Natural killer cell treated with Interleukin-12 subunit alpha and Interleukin-12 subunit beta and Interleukin-15 and Interleukin-18, amount 100 ng/mL, for 72 hours (primary cell): ENCODE results near the gene XIRP1. TPM values are rescaled to one million over a fixed set of nuclear protein-coding genes. Genes with fewer than 3 reads are reported as not detected.
A peak's percentile ranks its signal among the peaks of the same experiment; 100 is the strongest.
"Not testable (repeated sequence)": the region's sequence is repeated elsewhere in the genome, so short reads cannot be mapped to it uniquely, and the experiment has no call there.

Source experiments
- ATAC-seq, 2 donors: fragments of 150-1000 bp; cut with Tn5 transposase in 1 of 2; sonication (Bioruptor Pico), chemical (Tn5 transposase) in 1 of 2; 2 replicates each; pipeline ENCODE4 v1.10.0; 2021
- DNase-seq: peaks from one replicate; pipeline ENCODE4 v3.0.0; 2022; ENCODE audit warnings: low spot score
- H3K27ac Mint-ChIP-seq, 2 donors: 1 replicate in 1 of 2; 2 replicates in 1 of 2; pipeline ENCODE4 v1.8.0; 2022; ENCODE audit warnings: mixed read lengths in 2 of 2, mild to moderate bottlenecking in 1 of 2, moderate library complexity in 1 of 2
- H3K27me3 Mint-ChIP-seq, 2 donors: 1 replicate in 1 of 2; 2 replicates in 1 of 2; pipeline ENCODE4 v1.8.0; 2022; ENCODE audit warnings: mixed read lengths in 2 of 2
- H3K36me3 Mint-ChIP-seq: one replicate; pipeline ENCODE4 v1.8.0; 2022; ENCODE audit warnings: mixed read lengths
- H3K4me1 Mint-ChIP-seq, 2 donors: 1 replicate in 1 of 2; 2 replicates in 1 of 2; pipeline ENCODE4 v1.8.0; 2022; ENCODE audit warnings: low read depth in 2 of 2, mixed read lengths in 2 of 2, mild to moderate bottlenecking in 1 of 2
- H3K4me3 Mint-ChIP-seq: one replicate; pipeline ENCODE4 v1.8.0; 2022; ENCODE audit warnings: mixed read lengths
- H3K9me3 Mint-ChIP-seq: 2 replicates; pipeline ENCODE4 v1.8.0; 2022; ENCODE audit warnings: mixed read lengths
- total RNA-seq, 2 donors: library from RNA; stranded (reverse); gene quantifications; one replicate each; pipeline ENCODE4 v1.2.3, GENCODE V29; 2022

XIRP1 gene
- total RNA-seq, 2 donors from 2014 or later, result 0.22 to 0.43 TPM

DNA sequence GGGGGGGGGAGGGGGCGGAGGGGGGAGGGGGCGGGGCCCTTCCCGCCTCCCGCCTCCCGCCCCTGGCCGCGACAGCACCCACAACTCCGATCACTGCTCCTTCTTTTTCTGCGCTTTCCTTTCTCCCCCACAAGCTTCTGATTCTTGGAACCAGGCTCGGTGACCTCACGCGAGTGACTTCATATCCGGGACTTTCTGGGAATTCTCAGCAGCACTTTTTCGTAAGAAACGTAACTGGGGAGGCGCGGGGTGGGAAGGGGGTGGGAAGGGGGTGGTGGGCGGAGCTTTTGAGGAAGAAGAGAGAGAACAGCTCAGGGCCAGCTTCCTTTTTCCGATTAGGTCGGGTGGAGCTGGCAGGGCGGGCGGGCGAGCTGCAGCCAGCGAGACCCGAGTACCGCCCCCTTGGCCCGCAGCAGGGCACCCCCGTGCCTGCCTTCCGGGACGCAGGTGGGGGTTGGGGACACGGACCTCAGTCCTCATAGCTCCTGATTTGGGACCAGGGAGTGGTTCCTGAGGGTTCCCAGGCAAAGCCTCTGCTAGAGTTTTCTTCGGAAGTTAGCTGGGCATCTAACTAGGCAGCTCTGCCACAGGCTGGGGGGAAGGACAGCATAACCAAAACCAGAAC, 14.6 kb downstream of the XIRP1 start:
- H3K9me3 Mint-ChIP-seq, result no peaks in the 10 kb centered on the region
- H3K27me3 Mint-ChIP-seq, result peaks cover 0 to 3% of the 10 kb centered on the region in 2 donors
- no peaks in the 10 kb centered on the region for H3K36me3 Mint-ChIP-seq
- DNase-seq (peak; percentile 83), ATAC-seq (peak; percentile 79 to 84)
- peak overlapping the region; percentile 74 for H3K4me3 Mint-ChIP-seq
- peak overlapping the region; percentile 63 to 69 for H3K27ac Mint-ChIP-seq
- peaks cover 48 to 53% of the 10 kb centered on the region in 2 donors for H3K4me1 Mint-ChIP-seq

GRCh38 chr3:39176025-39176714, 16.2 kb downstream of the XIRP1 start:
- H3K4me1 Mint-ChIP-seq, result peaks cover 42 to 53% of the 10 kb centered on the region in 2 donors
- no peaks in the 10 kb centered on the region for H3K9me3 Mint-ChIP-seq
- H3K36me3 Mint-ChIP-seq, result no peaks in the 10 kb centered on the region
- H3K4me3 Mint-ChIP-seq, result no peak overlapping the region
- ATAC-seq, result no peak
- peaks cover 0 to 3% of the 10 kb centered on the region in 2 donors for H3K27me3 Mint-ChIP-seq
- no peak for DNase-seq
- peak overlapping the region; percentile 63 to 69 for H3K27ac Mint-ChIP-seq

- DNase-seq, result no peak
- no peaks in the 10 kb centered on the region for H3K36me3 Mint-ChIP-seq
- no peak for ATAC-seq
- H3K4me1 Mint-ChIP-seq, result peaks cover 21 to 30% of the 10 kb centered on the region in 2 donors
- H3K27me3 Mint-ChIP-seq, result no peaks in the 10 kb centered on the region
- peak overlapping the region in 1 of 2 donors; percentile 30 for H3K27ac Mint-ChIP-seq
- H3K9me3 Mint-ChIP-seq, result no peaks in the 10 kb centered on the region
- H3K4me3 Mint-ChIP-seq, result no peak overlapping the region
Measured at GRCh38 chr3:39173318-39174125, 18.9 kb downstream of the XIRP1 start.

DNA sequence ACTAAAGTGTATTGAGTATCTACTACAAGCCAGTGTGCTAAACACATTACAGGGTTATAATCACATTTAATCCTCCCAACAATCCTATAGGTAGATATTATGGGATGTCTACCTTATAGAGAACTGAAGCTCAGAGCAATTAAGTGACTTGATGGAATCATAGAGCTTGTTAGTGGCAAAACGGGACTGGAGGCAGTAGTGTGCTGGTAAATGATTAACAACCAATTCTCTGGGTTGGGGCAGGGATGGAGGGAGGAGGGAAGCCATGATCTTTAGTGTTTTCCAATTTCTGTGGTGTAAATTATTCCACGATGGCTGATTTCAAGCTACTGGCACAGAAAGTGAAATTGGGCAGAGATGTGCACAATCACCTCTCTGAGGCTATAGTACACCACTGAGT, 20.5 kb downstream of the XIRP1 start:
- H3K36me3 Mint-ChIP-seq, result no peaks in the 10 kb centered on the region

GRCh38 chr3:39170877-39171276, 21.5 kb downstream of the XIRP1 start:
- H3K27me3 Mint-ChIP-seq, H3K9me3 Mint-ChIP-seq, H3K27ac Mint-ChIP-seq, H3K4me3 Mint-ChIP-seq, ATAC-seq, H3K36me3 Mint-ChIP-seq, DNase-seq: not testable (repeated sequence)
- peaks cover 10 to 12% of the 10 kb centered on the region in 2 donors for H3K4me1 Mint-ChIP-seq

More for the DNA sequence above, 20.5 kb downstream of the XIRP1 start:
- no peak for ATAC-seq
- no peaks in the 10 kb centered on the region for H3K27me3 Mint-ChIP-seq
- H3K9me3 Mint-ChIP-seq, result no peaks in the 10 kb centered on the region
- H3K27ac Mint-ChIP-seq, result peak overlapping the region in 1 of 2 donors; percentile 30
- H3K4me3 Mint-ChIP-seq, result no peak overlapping the region
- DNase-seq, result no peak
- H3K4me1 Mint-ChIP-seq, result peaks cover 12 to 16% of the 10 kb centered on the region in 2 donors

DNA sequence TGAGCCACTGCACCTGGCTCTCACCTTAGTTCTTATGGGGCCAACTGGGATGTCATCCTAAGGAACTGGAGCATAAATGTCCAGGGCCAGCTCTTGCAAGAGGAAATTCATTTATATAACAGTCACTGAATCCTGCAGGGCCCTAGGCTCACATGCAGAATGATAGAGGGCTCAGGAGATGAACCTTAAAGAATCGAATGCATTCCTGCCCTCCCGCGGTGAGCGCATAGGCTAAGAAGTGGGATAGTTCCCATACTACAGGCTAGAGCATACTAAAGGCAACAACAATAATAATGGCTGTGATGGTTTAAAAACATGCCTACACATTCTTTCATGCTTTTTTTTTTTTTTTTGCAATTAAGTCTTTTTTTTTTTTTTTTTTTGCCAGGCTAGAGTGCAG, 21.9 kb downstream of the XIRP1 start:
- no peak for ATAC-seq
- H3K4me3 Mint-ChIP-seq, result no peak overlapping the region

DNA sequence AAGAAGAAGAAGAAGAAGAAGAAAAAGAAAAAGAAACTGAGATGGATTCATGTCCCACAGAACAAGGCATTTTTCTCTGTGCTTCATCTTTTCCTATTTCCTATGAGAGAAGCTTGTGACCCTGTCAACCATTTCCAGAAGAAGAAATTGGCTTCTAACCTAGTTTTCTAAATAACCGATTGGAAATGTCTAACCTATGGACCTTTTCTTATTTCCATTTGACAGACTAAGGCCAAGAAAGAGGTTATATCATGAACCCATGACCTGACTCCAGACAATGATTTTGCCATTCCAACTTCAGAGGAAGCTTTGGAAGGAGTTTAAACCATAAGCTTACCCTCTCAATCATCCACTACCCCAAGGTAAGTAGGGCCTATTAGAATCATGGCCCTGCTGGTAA, 22.7 kb downstream of the XIRP1 start:
- no peaks in the 10 kb centered on the region for H3K27me3 Mint-ChIP-seq
- H3K27ac Mint-ChIP-seq, result no peak overlapping the region
- ATAC-seq (no peak), DNase-seq (no peak)
- H3K9me3 Mint-ChIP-seq, result no peaks in the 10 kb centered on the region
- peaks cover 6 to 10% of the 10 kb centered on the region in 2 donors for H3K4me1 Mint-ChIP-seq
- H3K36me3 Mint-ChIP-seq, result no peaks in the 10 kb centered on the region
- no peak overlapping the region for H3K4me3 Mint-ChIP-seq

More for the DNA sequence above, 21.9 kb downstream of the XIRP1 start:
- H3K27me3 Mint-ChIP-seq, result no peaks in the 10 kb centered on the region
- no peaks in the 10 kb centered on the region for H3K36me3 Mint-ChIP-seq
- no peak for DNase-seq
- H3K9me3 Mint-ChIP-seq, result no peaks in the 10 kb centered on the region
- peaks cover 6 to 10% of the 10 kb centered on the region in 2 donors for H3K4me1 Mint-ChIP-seq
- no peak overlapping the region for H3K27ac Mint-ChIP-seq

GRCh38 chr3:39168156-39168780, 24.1 kb downstream of the XIRP1 start:
- DNase-seq (no peak), ATAC-seq (no peak)
- Mint-ChIP-seq H3K4me3 (no peak overlapping the region), H3K36me3 (peaks cover 3% of the 10 kb centered on the region), H3K27me3 (peaks cover 0 to 9% of the 10 kb centered on the region in 2 donors), H3K4me1 (peaks cover 6 to 10% of the 10 kb centered on the region in 2 donors), H3K27ac (peak overlapping the region in 1 of 2 donors; percentile 43), H3K9me3 (no peaks in the 10 kb centered on the region)

DNA sequence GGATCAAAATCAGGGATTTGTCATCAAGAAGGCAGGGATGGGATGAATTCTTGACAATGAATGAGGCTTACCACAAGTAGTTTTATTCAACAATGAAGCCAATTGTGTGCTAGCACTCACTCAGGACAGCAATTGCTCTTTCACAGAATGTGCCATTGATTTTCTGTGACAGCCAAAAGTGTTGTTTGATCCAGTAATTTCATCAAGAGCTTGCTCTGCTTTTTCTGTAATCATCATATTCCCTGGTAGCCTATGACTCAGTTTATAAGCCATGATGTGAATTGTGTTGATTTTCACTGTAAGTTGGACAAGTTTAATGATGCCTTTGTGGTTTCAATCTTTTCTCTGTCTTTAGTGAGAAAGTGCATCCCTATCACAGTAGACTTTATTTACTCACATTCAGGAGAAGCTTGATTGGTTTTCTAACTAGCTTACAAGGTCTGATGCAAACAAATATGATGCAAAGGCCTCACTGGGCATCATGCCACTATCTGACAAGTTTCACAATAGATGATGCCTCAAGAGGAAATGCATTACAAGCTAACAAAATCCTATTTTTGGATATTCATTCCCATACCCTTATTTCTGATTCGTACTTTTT, 25.4 kb downstream of the XIRP1 start:
- Mint-ChIP-seq H3K36me3 (peaks cover 5% of the 10 kb centered on the region), H3K9me3 (no peaks in the 10 kb centered on the region), H3K27me3 (peaks cover 0 to 11% of the 10 kb centered on the region in 2 donors), H3K27ac (no peak overlapping the region), H3K4me1 (peaks cover 5 to 6% of the 10 kb centered on the region in 2 donors), H3K4me3 (no peak overlapping the region)
- ATAC-seq (no peak), DNase-seq (no peak)

- H3K9me3 Mint-ChIP-seq, result no peaks in the 10 kb centered on the region
- DNase-seq (no peak), ATAC-seq (no peak)
- H3K27ac Mint-ChIP-seq, result no peak overlapping the region
- peaks cover 0 to 11% of the 10 kb centered on the region in 2 donors for H3K27me3 Mint-ChIP-seq
- H3K4me3 Mint-ChIP-seq, result no peak overlapping the region
- H3K36me3 Mint-ChIP-seq, result peaks cover 5% of the 10 kb centered on the region
- peaks cover 5 to 6% of the 10 kb centered on the region in 2 donors for H3K4me1 Mint-ChIP-seq
Measured at GRCh38 chr3:39166134-39166710, 26.2 kb downstream of the XIRP1 start.

DNA sequence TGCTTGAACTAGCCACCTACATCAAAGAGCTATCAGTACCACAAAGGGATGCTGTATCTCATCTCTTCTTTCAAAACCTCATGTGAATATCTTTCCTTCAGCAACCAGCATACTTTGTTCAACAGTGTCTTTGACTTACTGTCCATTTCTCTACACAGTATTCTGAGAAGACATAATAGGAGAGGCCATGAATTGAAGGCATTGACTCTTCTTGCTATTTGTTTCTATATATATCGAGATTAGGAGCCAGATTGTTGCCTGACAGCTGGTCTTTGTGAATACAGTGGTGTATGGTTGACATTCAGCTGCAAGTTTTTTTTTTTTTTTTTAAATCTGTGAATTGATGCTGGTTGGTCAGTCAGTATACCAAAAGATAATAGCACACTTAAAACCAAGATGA, 26.9 kb downstream of the XIRP1 start:
- Mint-ChIP-seq H3K4me3 (no peak overlapping the region), H3K27ac (no peak overlapping the region), H3K27me3 (peaks cover 0 to 11% of the 10 kb centered on the region in 2 donors), H3K4me1 (peaks cover 5 to 6% of the 10 kb centered on the region in 2 donors), H3K36me3 (peaks cover 5% of the 10 kb centered on the region), H3K9me3 (no peaks in the 10 kb centered on the region)
- no peak for DNase-seq
- no peak for ATAC-seq

DNA sequence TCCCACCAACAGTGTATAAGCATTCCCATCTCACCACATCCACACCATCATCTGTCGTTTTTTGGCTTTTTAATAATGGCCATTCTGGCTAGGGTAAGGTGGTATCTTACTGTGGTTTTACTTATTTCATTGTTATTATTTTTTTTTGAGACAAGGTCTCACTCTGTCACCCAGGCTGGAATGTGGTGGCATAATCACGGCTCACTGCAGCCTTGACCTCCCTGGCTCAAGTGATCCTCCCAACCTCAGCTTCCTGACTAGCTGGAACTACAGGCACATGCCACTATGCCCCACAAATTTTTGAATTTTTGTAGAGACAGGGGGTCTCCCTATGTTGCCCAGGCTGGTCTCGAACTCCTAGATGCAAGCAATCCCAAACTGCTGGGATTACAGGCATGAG, 28.0 kb downstream of the XIRP1 start:
- no peak for DNase-seq
- peaks cover 5 to 6% of the 10 kb centered on the region in 2 donors for H3K4me1 Mint-ChIP-seq
- H3K9me3 Mint-ChIP-seq, result no peaks in the 10 kb centered on the region
- ATAC-seq, result no peak
- no peak overlapping the region for H3K27ac Mint-ChIP-seq
- peaks cover 0 to 11% of the 10 kb centered on the region in 2 donors for H3K27me3 Mint-ChIP-seq
- no peak overlapping the region for H3K4me3 Mint-ChIP-seq
- peaks cover 5% of the 10 kb centered on the region for H3K36me3 Mint-ChIP-seq
